IPS-NIHi11 (cell line): Measurements from ENCODE around the gene PAM.

Experiments used
- DNase-seq: peaks from one replicate; pipeline ENCODE4 v3.0.0; 2012; ENCODE audit warnings: mixed read lengths, low spot score

The PAM gene

GRCh38 chr5:102781786-102782185 lies 26.7 kb downstream of the PAM start:
- DNase-seq, result no peak

GRCh38 chr5:102782217-102782872 lies 27.2 kb downstream of the PAM start:
- no peak for DNase-seq

- no peak for DNase-seq
Measured at GRCh38 chr5:102787134-102787533, 32.0 kb downstream of the PAM start.

DNA sequence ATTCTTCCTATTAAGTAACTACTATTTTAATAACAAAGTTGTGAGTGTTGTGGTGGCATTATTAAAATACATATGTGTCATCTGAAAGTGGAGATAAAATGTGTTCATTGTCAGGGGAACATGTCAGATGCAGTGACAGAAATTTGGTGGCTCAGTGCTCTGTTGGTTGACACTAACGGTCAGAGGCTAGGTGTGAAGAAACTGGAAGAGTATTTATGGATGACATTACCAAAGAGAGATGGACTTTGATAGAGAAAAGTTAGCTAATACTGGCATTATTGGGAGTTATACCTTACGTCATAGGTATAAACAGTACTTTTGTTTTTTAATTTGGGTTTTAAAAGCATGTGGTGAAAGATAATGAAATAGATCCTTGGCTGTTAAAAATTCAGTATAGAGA lies 33.7 kb downstream of the PAM start:
- no peak for DNase-seq

DNA sequence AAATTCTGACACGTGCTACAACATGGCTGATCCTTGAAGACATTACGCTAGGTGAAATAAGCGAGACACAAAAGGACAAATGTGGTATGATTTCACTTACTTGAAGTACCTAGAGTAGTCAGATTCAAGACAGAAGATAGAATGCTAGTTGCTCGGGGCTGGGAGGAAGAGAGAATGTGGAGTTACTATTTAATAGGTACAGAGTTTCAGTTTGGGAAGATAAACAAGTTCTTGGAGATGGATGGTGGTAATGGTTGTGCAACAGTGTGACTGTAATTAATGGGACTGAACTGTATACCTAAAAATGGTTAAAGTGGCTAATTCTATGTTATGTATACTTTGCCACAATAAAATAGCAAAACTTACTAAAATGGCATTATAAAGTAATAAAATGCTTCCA lies 34.4 kb downstream of the PAM start:
- DNase-seq, result no peak

- no peak for DNase-seq
Measured at GRCh38 chr5:102790748-102791147, 35.6 kb downstream of the PAM start.

GRCh38 chr5:102792705-102793104 lies 37.6 kb downstream of the PAM start:
- DNase-seq, result no peak

DNA sequence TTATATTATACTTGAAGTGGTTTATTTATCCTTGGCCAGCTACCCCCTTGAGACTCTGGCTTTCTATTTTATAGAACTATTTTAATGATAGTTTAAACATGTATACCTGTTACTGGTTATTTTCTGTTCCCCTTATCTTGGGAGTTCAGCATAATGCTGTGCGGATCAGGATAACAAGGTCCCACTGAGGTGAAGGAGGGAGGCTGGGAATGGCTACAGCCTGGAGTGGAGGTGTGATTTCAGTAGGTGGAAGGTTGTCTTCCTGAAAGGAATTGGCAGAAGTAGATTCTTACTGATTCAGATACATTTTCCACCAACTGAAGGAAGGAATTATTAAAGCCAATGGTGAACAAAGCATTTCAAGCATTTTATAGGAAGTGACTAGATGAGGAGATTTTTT lies 38.9 kb downstream of the PAM start:
- DNase-seq, result peak; percentile 27

DNA sequence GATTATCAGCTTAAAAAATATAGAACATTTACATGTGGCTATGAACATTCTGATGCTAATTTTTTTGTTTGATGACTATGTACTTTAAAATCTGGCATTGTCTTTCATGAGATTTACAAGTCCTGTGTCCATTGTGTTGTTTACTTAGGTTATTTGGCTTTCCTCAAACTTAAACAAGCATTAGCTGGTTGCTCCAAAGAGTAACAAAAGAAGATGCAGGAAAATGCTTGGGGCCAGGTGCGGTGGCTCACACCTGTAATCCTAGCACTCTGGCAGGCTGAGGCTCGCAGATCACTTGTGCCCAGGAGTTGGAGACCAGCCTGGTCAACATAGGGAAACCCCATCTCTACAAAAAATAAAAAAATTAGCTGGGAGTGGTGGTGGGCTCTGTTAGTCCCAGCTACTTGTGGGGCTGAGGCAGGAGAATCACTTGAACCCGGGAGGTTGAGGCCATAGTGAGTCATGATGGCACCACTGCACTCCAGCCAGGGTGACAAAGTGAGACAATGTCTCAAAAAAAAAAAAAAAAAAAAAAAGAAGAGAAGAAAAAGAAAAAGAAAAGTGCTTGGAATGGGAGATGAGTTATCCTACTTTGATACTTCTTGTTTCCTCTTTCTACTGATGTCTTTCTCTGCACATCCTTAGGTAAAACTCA lies 39.7 kb downstream of the PAM start:
- no peak for DNase-seq

DNA sequence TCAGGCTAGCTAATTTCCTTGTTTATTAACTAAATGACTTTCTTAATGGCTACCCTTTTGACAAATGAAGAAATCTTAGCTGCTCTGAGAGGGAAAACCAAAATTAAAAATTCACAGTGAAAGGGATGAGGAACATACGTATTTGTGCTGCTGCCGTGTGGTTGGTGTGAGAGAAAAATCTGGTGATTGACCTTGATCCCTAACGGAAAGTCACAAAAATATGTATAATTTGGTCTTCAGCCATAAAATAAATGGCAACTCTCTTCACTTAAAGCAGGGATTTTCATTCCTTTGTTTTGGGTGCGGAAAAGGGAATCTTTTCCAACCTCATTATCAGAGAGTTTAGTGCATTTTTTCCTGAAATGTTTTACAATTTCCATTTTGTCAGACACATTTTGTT lies 40.4 kb downstream of the PAM start:
- DNase-seq, result no peak

DNA sequence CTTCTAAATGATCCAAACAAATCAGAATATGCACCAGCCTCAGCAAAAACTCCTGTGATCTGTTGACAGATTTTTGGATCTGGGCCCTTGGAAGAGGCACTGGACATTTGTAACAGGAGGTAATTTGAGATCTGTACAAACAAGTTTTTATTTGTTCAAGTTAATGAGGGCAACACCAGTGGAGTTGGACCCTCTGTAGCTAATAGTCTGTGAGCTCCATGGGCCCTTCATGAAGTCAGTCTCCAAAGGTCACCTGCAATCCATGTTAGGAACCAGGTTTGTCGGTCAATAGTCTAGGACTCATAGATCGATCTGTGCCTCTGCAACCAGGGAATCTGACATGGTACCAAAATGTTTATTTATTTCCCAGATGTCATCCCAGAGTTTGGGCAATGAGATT lies 40.9 kb downstream of the PAM start:
- DNase-seq, result no peak

DNA sequence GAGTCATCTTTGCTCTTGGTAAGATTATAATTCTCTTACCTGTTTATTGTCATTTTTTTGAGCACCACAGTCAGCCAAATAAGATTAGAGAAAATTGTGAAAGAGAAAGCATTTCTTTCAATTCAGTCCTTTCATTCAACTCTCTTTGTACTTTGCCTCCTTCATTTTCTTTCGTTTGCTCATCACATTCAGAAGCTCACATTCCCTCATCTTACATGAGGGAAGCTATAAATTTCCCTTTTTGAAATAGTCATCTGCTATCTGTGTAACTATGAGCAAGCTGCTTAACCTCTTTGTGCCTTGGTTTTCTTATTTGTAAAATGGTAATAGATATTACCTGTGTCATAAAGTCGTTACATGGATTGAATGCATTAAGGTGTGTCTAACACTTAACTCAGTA lies 41.4 kb downstream of the PAM start:
- DNase-seq, result no peak

- DNase-seq, result no peak
Measured at GRCh38 chr5:102797322-102797884, 42.3 kb downstream of the PAM start.

DNA sequence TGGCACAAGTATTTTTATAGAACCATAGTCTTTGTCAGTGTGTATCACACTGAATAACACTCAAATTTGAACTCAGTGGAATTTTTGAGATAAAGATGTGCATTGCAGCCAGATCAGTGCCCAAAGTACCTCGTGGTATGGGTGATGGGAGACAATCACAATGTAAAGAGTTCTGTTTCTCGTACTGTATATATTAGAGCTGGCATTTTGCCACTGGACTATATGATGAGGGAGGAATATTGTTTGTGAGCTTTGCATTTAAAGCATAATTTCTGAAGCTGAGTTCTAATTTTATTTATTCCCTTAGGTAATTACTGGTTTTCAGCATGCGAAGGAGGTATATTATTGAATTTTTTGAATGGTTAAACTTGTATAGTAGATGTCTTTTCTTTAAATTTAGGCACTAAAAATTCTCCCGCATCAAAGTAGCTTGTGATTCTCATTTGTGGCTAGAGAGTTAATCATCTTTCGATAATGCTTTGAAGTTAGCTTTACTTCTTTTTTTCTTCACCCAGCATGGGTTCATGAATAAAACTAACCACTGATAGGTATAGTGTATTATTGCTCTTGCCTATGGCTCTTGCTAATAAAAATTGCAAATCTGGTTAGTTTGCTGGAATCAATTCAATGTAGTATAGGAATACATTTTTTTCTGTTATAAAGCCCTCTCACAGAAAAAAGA lies 43.1 kb downstream of the PAM start:
- DNase-seq, result no peak

DNA sequence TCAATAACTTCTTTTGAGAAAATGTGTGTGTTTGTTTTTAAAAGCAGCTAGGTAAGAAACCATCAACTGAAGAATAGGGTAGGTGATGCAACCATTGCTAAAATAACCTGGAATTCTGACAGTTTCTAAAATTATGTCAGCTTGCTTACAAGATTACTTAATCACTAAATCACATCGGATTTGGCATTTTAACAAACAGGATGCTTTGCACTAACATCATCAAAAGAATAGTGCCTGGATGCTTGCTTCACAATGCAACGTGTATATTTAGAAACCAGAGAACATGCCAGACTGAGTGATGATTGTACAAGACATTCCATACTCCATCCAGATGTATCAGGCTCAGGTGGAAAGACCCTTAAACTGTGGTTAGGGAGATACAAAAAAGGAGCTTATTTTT lies 43.9 kb downstream of the PAM start:
- DNase-seq, result no peak

GRCh38 chr5:102800427-102800826 lies 45.3 kb downstream of the PAM start:
- no peak for DNase-seq

GRCh38 chr5:102801371-102801770 lies 46.3 kb downstream of the PAM start:
- DNase-seq, result no peak

DNA sequence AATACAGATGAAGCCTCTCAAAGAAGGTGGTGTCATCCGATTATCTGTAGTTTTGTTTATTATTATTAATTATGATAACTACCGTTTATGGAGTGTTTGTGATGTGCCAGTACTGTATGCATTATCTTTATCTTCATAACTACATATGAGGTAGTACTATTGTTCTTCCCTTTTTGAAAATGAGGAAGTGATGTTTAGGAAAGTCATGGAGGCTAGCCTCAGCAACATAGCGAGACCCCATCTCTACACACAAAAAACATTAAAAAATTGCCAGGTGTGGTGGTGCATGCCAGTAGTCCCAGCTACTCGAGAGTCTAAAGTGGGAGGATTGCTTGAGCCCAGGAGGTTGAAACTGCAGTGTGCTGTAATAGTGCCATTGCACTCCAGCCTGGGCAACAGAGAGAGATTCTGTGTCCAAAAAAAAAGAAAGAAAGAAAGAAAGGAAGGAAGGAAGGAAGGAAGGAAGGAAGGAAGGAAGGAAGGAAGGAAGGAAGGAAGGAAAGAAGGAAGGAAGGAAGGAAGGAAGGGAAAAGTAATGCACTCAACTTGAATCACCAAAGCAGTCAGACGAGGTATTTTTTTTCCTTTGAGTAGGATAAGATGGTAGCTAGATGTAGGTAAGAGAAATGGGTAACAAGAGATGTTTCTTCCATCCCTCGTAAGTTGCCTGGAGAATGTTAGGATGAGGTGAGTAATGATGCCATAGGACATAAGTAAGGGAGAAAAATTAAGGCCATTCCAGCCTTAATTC lies 47.8 kb downstream of the PAM start:
- DNase-seq, result no peak

DNA sequence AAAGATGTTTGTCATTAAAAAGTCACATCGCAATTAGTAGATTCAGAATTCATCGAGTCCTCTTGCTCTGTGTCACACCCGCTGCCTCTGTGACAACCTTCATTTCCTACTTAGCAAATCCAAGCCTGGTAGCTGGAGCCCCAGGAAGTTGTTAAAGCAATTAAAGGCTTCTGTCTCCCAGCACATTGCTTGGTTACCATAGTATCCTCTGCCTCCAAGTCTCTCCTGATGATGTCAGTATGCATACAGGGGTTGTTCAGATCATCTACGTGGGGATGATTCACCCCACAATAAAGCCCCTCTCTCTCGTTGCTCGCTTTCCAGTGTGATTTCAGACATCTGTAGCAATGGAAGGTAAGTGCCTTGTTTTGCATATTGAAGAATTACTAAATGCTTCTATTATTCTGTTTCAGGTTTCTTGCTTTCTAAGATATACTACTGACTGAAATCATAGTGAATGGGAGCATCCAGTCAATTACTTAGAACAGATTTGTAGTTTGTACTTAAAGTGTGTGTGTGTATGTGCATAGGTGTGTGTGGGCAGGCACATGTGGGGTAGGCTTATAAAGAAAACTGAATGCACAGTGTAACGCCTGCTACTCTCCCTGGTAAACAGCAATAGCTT lies 52.9 kb downstream of the PAM start:
- DNase-seq, result peak; percentile 27

GRCh38 chr5:102809033-102809432 lies 53.9 kb downstream of the PAM start:
- no peak for DNase-seq

DNA sequence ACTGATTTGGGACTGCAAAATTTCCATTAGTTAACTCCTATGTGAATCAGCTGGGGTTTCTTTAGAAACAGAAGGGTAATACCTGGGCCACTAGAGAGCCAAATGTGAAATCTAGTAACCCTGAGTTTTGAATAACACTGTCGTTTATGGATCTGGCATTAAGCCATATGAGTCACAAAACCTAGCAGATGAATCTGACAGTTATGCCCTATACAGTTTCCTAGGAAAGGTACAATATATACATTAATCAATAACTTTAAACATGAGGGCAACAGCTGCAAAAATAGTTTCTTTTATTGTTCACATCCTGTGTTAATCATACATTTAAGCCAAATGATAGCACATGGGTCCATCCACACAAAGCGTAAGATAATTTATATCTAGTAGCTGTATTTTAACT lies 56.9 kb downstream of the PAM start:
- no peak for DNase-seq

GRCh38 chr5:102813740-102814139 lies 58.6 kb downstream of the PAM start:
- DNase-seq, result no peak
